PC-9 (cell line): Measurements from ENCODE around the gene SIGLEC9.

Source experiments
- EZH2 ChIP-seq: fragments of 200-600 bp; sonication (generic); IDR thresholded peaks from 2 replicates; pipeline ENCODE4 v1.8.0; 2017; ENCODE audit warnings: antibody characterized with exemption, low read depth
- TF ChIP-seq, protein P1 (sequence below): fragments of 200-600 bp; sonication (generic); conservative IDR thresholded peaks from 2 replicates; pipeline ENCODE4 v1.6.1; 2017; ENCODE audit warnings: mixed run types, antibody characterized with exemption, mild to moderate bottlenecking, moderate library complexity

DNA sequence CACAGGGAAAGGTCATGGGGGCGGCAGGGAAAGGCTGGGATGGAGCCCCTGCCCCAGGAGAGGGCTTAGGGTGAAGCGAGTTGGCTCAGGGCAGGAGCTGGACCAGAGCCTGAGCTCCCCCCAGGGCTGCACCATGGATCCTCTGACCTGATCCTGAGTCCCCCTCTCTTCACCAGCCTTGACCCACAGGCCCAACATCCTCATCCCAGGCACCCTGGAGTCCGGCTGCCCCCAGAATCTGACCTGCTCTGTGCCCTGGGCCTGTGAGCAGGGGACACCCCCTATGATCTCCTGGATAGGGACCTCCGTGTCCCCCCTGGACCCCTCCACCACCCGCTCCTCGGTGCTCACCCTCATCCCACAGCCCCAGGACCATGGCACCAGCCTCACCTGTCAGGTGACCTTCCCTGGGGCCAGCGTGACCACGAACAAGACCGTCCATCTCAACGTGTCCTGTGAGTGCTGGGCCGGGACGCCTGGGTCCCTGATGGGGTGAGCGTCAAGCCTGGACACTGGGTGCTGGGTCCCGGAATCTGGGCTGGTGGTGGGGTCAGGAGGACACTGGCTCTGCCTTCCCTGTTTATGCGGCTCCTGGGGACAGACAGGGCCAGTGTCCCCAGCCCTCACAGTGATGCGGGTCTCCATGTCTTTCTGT, 842 bp downstream of the SIGLEC9 start:
- TF ChIP-seq, protein P1, sequence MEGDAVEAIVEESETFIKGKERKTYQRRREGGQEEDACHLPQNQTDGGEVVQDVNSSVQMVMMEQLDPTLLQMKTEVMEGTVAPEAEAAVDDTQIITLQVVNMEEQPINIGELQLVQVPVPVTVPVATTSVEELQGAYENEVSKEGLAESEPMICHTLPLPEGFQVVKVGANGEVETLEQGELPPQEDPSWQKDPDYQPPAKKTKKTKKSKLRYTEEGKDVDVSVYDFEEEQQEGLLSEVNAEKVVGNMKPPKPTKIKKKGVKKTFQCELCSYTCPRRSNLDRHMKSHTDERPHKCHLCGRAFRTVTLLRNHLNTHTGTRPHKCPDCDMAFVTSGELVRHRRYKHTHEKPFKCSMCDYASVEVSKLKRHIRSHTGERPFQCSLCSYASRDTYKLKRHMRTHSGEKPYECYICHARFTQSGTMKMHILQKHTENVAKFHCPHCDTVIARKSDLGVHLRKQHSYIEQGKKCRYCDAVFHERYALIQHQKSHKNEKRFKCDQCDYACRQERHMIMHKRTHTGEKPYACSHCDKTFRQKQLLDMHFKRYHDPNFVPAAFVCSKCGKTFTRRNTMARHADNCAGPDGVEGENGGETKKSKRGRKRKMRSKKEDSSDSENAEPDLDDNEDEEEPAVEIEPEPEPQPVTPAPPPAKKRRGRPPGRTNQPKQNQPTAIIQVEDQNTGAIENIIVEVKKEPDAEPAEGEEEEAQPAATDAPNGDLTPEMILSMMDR: no peak
- no peak for TF ChIP-seq EZH2
